Activated CD4-positive, alpha-beta T cell treated with anti-CD3 and anti-CD28 coated beads, Interleukin-2, amount 50 U/mL, for 24 hours (primary cell): ENCODE results near the gene RIC8B.
A peak's percentile ranks its signal among the peaks of the same experiment; 100 is the strongest.

Experiments used
- DNase-seq, 2 donors: peaks; one replicate each; pipeline ENCODE4 v3.0.0-alpha.2; 2020; ENCODE audit warnings: low read depth in 1 of 2, low spot score in 1 of 2

The RIC8B gene

DNA sequence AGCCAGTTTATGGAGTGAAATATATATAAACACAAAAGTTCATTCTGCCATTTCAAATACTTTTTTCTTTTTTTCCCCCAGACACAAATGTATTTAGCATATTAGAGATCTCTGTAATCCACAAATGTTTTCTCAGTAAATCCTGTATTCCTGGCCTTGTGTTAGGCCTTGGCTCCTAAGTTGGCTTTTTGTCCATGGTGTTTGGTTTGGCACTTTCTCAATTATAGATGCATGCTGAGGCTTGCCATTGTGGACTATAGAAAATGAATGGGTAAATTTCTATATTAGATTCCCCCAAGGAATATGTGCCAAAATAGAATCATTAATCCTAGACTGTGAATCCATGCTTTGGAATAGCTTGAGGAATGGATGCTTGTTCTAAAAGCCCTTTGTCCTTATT lies 17.0 kb downstream of the RIC8B start:
- no peak for DNase-seq

DNA sequence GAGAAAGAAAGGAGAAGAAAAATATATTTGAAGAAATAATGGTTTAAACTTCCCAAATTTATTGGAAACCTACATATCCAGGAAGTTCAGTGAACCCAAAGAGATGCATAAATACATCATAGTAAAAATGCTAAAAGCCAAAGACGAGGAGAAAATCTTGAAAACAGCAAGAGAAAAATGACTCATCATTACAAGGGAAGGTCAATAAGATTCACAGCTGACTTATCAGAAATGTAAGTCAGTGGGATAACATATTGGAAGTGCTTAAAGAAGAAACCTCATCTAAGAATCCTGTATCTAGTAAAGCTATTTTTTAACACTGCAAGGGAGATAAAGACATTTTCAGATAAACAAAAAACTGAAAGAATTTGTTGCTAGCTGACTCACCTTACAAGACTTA lies 19.9 kb downstream of the RIC8B start:
- DNase-seq = no peak

DNA sequence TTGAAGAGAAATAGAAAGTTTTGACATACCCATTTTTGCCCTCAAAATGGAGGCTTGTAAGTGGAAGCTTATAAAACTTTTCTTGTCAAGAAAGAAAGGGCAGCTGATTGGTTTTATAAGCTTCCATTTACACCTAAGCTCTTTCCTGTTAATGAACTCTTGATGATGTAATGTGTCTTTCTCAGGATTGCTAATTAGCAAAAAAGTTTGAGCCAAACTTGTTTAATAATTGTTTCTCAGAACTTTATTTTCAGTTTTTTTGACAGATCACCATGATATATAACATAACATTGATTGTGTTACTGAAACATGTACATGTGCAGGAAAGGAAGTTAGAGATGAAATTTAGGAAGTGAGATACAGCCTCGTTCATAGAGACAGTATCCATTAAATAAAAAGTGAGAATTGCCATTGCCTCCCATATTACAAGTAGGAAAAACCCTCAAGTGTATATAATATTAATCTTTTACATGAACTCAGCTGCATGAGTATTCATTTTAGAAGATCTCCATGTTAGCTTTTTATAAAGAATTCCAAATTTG lies 26.8 kb downstream of the RIC8B start:
- no peak for DNase-seq

DNA sequence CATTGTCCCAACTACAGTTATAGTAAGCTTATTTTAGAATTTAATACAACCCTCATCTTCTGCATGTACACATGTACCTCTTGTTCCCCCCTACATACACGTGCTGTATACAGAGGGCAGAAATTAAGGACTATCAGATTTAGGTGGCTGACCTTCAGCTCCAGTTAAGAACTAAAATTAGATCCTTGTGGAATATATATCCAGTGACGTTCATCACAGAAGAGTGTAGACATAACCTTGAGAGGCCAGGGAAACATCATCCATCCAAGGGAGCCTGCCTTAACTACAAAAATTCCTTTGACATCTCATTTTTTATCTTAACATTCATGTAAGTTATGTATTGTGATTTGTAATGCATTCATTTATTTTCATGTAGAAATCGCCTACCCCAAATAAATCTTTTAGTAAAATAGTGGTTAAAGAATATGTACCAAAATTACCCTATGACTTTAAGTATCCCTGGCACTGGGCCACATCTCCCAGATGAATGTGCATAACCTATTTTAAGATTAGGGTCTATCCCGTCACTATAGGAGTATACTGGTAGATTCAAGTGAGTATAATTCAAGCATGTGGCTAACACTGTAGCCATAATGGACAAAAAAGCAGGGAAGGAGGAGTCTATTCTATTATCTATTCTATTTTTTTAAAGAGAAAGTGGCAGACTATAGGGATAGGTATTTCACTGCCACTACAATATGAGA lies 27.5 kb downstream of the RIC8B start:
- DNase-seq = no peak

DNA sequence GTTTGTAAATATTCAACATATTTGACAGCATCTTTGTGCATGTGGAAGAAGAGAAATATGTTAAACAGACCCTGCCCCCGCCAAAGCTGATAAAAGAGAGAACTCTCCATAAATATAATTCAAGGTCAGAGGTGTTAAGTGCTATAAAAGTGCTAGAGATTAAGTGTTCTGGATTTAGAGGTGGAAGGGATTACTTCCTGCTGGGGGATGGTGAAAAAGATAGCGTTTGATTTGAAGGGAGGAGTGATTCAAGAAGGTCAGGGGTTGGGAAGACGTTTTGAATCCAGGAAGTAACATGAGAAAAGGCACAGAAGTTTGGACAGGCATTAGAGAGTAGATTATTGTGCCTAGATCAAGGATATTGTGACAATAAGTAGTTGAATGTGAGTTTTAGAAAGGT lies 30.2 kb downstream of the RIC8B start:
- no peak for DNase-seq

DNA sequence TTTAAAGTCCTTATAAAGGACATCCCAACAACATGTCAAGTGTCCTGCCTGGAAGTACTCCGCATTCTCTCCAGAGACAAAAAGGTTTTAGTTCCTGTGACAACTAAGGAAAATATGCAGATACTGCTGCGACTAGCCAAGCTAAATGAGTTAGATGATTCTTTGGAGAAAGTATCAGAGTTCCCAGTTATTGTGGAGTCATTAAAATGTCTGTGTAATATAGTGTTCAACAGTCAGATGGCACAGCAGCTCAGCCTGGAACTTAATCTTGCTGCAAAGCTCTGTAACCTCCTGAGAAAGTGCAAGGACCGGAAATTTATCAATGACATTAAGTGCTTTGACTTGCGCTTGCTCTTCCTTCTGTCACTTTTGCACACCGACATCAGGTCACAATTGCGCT lies 40.2 kb downstream of the RIC8B start:
- no peak for DNase-seq

DNA sequence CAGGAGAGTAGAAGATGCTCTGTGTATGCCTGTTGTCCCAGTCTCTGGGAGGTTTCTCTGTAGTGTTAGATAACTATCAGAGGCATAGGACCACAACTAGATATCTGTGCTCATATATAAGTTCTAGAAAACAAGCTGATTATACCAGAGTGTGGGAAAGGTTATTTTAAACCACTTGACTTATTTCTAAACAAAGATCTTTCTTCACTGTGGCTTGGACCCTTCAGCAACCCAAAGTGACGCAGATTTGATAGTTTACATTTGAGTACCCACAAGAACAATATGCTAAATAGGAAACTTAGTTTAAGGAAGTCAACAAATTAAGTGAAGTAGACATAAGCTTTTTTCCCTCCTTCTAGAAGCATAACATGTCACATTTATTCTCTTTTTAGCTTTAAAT lies 41.3 kb downstream of the RIC8B start:
- DNase-seq = no peak

DNA sequence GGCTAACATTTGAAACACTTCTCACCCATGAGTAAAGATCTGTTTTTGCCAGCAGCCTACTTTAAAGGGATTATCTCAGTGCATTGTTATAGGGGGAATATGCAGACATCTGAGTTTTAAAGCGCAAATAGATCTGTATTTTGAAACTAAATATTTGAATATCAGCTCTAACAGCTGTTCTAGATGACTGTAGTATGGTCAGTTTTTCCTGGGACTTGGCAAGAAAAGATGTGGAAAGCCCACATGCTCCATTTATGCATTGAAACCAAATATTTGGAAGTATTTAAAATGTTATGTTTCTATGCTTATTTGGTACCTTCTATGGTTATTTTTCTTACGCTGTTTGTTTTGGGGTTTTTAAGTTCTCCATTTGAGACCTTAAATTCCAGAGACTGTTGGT lies 41.7 kb downstream of the RIC8B start:
- no peak for DNase-seq

DNA sequence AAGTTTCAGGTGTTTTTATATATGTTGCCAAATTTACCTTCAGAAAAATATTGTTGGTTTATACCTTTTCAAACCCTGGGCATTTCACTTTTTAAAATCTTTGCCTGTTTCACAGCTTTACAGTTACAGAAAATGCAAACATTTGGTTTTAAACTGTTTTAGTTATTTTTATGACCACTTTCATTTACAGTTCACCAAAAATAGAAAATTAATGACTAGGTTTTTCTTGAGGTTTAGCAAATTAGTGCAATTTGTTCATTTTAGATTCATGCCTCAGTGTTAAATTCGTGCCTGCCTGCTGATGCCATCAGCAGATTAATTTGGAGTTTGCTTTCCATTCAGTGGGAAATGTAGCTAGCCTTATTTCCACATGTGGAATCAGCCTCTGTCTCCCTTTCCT lies 45.5 kb downstream of the RIC8B start:
- DNase-seq = no peak

DNA sequence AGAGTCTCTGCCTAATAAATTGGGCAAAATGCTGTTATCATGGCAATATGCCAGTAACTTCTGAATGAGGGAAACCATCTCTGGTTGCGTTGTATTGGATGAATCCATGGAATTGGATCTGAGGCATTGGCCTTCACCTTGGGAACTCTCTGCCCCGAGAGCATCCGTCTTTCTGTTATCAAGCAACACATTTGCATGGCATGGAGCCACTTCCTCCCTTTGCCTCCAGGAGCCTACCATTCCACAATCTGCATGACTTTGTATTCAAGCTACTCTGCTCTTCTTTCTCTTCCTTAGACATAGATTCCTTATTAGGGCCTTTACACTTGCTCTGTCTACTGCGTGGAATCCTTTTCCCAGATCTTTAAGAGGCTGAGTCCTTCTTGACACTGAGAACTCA lies 57.2 kb downstream of the RIC8B start:
- DNase-seq = no peak

DNA sequence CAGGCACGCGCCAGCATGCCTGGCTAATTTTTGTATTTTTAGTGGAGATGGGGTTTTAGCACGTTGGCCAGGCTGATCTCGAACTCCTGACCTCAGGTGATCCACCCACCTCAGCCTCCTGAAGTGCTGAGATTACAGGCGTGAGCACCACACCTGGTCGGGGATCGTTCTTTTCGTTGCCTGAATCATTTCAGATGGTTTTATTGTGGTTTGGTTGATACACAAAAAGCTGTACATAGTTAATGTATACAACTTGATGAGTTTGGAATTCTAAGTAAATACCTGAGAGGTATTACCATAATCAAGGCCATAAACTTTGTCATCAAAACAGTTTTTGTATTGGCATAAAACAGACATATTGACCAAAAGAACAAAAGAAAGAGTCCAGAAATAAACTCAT lies 63.3 kb downstream of the RIC8B start:
- no peak for DNase-seq

DNA sequence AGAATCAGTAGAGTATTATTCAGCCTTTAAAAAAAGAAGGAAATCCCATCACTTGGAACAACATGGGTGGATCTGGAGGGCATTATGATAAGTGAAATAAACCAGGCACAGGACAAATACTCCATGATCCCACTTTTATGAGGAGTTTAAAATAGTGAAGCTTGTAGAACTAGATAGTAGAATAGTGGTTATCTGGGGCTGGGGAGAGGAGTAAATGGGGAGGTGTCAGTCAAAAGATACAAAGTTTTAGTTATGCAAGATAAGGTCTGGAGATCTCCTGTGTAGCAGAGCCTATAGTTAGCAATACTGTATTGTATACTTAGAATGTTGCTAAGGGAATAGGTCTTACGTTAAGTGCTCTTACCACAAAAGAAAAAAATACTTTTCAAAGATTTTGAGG lies 64.9 kb downstream of the RIC8B start:
- DNase-seq = no peak

DNA sequence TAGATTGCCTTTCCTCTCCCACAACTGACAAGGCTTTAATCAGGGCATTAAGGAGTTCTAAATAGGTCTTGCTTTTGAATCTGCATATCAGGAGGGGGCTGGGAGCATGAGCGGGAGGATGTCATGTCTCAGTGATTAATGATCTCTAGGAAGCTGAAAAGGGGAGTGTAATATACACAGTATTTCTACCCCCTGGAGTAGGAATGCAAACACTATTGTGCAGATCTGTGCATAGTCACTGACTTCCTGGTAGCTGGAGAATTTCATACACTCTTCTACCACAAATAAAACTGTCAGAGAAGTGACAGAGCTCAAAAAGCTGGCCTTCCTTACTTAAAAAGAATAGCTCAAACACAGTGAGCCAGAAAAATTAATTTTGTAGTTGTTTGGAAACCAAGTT lies 65.8 kb downstream of the RIC8B start:
- no peak for DNase-seq

DNA sequence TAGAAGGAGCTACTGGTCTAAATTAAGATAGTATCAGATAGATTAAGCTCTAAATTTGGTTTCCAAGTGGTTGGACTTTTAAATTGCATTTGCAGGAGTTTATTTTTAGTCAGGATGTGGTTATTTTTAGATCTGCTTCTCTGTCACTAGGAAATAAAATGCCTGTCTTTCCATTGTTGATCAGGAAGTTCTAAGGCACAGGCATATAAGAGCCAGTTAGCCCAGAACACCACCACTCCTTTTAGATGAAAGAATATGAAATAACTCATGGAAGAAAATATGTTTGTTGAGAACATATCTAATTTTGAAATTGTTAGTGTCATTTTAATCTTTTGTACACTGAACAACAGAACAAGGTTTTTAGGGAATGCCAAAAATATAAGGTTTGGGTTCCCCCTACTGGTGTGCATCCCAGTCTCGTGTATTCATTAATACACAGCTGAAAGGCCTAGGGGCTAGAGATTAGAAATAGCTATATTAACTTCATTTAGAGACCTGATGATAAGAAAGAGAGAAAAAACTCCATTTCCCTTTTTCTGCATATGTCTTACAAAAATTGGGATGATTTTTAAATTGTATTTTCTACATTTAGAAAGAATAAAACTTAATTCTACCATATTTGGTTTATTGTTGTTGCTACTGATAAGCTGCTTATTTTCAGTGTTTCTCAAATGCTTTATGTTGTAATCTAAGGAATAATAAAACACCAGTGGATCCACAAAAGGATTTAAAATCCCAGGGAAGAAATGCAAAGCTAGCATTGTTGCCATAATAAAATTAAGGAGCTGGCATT lies 67.2 kb downstream of the RIC8B start:
- peak in 1 of 2 donors; percentile 6 for DNase-seq

DNA sequence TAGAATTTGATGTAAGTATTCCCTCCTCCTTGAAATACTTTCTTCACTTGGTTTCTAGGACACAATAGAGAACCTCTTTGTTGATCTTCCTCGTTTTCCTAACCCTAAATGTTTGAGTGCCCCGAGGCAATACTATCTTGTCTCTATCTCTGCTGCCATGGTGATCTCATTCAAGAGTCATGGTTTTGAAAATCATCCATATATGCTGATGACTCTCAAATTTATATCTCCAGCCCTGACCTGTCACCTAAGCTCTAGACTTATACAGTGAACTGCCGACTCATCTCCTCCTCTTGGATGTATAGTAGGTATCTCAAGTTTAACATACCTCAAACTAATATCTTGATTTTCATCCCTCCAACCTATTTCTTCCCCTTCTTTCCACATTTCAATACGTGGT lies 71.4 kb downstream of the RIC8B start:
- no peak for DNase-seq

DNA sequence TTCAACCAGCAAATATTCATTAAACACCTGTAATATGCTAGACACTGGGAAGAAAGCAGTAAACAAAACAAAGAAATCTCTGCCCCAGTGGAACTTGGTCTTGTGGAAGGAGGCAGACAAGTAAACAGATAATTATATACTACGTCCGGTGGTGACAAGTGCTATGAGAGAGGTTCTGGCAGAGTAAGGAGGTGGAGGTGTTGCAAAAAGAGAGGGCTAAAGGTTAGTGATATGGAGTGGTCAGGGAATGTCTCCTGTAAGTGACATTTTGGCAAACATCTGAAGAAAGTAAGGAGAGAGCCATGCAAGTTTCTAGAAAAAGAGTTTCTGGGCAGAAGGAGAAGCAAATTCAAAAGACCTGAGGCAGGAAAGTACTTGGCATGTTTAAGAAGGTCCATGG lies 73.4 kb downstream of the RIC8B start:
- DNase-seq = no peak

DNA sequence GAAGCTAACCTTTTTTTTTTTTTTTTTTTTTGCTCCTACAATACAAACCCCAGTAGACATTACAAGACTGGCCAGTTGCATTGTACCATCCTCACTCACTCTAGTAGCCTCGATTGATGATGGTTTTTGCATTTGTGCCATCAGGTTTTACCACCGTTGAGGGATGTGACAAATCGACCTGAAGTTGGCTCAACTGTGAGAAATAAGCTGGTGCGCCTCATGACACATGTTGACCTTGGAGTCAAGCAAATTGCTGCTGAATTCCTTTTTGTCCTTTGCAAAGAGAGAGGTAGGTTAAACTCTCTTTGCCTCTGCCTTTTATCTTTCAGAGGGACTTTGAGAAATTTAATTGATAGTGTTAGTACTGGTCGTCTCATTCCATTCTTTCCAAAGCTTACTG lies 76.8 kb downstream of the RIC8B start:
- DNase-seq = no peak

DNA sequence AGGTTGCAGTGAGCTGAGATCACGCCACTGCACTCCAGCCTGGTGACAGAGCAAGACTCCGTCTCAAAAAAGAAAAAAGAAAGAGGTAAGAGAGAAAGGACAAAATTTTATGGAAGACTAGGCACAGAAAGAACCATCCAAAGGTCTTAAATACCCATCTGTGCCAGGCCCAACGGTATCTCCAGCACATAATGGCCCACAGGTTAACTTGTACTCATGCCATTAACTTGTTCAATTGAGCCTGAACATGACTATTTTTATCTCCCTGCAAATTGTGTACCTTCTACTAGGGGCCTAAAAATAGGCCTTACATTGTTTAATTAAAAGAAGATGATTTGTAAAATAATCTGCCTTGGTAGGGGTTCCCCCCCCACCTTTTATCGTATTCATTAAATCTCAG lies 80.2 kb downstream of the RIC8B start:
- DNase-seq = no peak

DNA sequence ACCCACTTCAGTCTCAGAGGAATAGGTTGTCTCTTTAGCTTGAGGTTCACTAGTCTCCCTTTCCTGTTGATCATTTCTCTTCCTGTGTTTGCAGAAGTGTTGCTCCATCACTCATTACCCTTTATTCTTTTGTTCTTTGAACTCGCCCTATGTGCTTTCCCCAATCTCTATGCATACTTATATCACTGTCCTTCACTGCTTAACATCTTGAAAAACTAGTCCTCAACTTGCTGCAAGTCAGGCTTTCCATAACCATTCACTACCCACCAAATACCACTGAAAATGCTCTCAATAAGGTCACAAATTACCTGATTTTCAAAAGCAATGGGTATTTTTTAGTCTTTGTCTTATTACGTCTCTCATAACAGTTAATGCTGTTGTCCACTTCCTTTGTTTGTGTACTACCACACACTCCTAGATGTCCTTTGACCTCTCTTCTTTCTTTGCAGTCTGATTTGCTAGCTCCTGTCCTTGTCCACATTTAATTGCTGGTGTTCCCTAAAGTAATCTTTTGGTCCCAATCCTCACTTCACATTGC lies 80.8 kb downstream of the RIC8B start:
- DNase-seq = no peak

DNA sequence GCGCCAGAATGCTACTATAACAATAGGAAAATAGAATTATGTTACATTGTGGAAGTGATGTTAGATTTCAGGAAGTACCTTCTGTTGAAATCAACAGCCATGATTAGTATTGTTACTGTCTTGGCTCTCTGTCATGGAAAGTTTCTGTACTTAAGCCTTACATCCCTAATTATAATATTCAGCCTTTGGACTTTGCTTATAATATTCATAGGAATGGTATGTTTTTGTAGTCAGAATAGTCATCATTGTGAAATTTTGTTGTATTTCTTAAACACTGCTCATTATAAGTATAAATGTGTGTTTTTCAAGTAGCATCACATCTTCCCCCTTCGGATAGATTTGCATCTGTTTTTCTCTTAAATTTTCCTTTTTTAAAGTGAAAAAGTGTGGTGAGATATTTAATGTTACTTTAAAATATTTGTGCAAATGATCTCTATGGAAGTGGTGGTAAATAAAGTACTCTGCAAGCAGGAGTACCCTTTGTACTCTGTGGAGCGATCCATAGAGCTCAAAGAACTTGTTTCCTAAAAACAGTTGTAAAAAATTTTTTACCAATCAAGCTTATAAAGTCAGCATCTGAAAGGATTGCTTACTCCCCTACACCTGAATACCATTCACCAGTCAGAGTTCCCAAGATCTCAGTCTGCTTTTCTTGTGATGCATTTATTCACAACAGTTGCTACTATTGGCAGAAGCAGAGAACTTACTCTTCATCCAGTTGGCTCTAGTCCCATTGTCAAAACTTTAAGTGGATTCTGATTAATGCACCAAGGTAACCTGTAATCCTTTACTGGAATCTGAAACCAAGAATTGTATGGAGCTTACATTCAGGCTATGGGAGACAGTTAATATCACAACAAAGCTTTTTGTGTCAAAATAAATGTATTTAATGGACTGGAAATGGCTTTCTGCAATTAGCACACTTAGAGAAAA lies 87.8 kb downstream of the RIC8B start:
- no peak for DNase-seq

DNA sequence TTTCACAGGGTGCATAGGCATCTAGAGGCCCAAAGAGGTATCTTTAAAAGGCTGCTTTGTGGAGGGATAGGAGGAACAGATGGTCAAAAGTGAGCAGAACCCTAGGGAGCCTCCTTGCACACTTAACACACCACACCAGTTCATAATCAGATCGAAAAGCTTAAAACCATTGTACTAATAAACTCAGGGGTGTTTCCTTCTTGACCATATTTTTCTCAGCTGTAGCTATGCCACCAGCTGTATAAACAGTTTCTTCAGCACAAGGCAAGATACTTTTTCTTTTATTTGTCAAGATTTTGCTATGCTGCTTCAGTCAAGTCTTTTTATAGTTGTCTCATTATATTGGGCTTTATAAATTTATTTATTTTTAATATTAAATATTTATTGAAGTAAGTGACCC lies 88.7 kb downstream of the RIC8B start:
- no peak for DNase-seq
